ENCODE data around the gene TMEM150C.

The TMEM150C gene

GRCh38 chr4:82457266-82457665 lies 104.5 kb downstream of the TMEM150C start:
- no peak for TF ChIP-seq ZNF274 (IDR thresholded peaks at IDR 0.05; ENCODE audit: low read depth, low read length)
- no peak overlapping the region for H3K4me3 ChIP-seq (ENCODE audit: low read length)

- H3K4me3 ChIP-seq (ENCODE audit: low read length), result no peak overlapping the region
- no peak for TF ChIP-seq ZNF274 (IDR thresholded peaks at IDR 0.05; ENCODE audit: low read depth, low read length)
Measured at GRCh38 chr4:82452026-82452425, 109.8 kb downstream of the TMEM150C start.

- TF ChIP-seq ZNF274 (IDR thresholded peaks at IDR 0.05; ENCODE audit: low read depth, low read length), result no peak
- H3K4me3 ChIP-seq (ENCODE audit: low read length), result no peak overlapping the region
Measured at GRCh38 chr4:82450966-82451755, 110.6 kb downstream of the TMEM150C start.

- no peak for TF ChIP-seq ZNF274 (IDR thresholded peaks at IDR 0.05; ENCODE audit: low read depth, low read length)
Measured at GRCh38 chr4:82447886-82448285, 113.9 kb downstream of the TMEM150C start.

GRCh38 chr4:82439088-82439487 lies 122.7 kb downstream of the TMEM150C start:
- H3K4me3 ChIP-seq (ENCODE audit: low read length), result no peak overlapping the region
- TF ChIP-seq ZNF274 (IDR thresholded peaks at IDR 0.05; ENCODE audit: low read depth, low read length), result no peak

More at GRCh38 chr4:82447886-82448285, 113.9 kb downstream of the TMEM150C start:
- H3K4me3 ChIP-seq (ENCODE audit: low read length), result no peak overlapping the region

GRCh38 chr4:82437285-82438005 lies 124.3 kb downstream of the TMEM150C start:
- no peak overlapping the region for H3K4me3 ChIP-seq (ENCODE audit: low read length)
- no peak for TF ChIP-seq ZNF274 (IDR thresholded peaks at IDR 0.05; ENCODE audit: low read depth, low read length)

- no peak for TF ChIP-seq ZNF274 (IDR thresholded peaks at IDR 0.05; ENCODE audit: low read depth, low read length)
- no peak overlapping the region for H3K4me3 ChIP-seq (ENCODE audit: low read length)
Measured at GRCh38 chr4:82436780-82437179, 125.0 kb downstream of the TMEM150C start.

- no peak overlapping the region for H3K4me3 ChIP-seq (ENCODE audit: low read length)
- TF ChIP-seq ZNF274 (IDR thresholded peaks at IDR 0.05; ENCODE audit: low read depth, low read length), result no peak
Measured at GRCh38 chr4:82436130-82436529, 125.7 kb downstream of the TMEM150C start.

GRCh38 chr4:82434949-82435348 lies 126.8 kb downstream of the TMEM150C start:
- no peak overlapping the region for H3K4me3 ChIP-seq (ENCODE audit: low read length)
- no peak for TF ChIP-seq ZNF274 (IDR thresholded peaks at IDR 0.05; ENCODE audit: low read depth, low read length)

- H3K4me3 ChIP-seq (ENCODE audit: low read length), result no peak overlapping the region
- no peak for TF ChIP-seq ZNF274 (IDR thresholded peaks at IDR 0.05; ENCODE audit: low read depth, low read length)
Measured at GRCh38 chr4:82433791-82434190, 128.0 kb downstream of the TMEM150C start.
